ENCODE results near the gene PTPN6. TPM values are rescaled to one million over a fixed set of nuclear protein-coding genes. Genes with fewer than 3 reads are reported as not detected.

The PTPN6 gene
- total and polyA plus RNA-seq, 5 donors from 2014 or later = 174 to 321 (median 283) TPM

GRCh38 chr12:6961695-6962284, 10.6 kb downstream of the PTPN6 start:
- Mint-ChIP-seq H3K27me3 (no peaks in the 10 kb centered on the region), H3K4me3 (peak overlapping the region; percentile 73 to 93 (median 86)), H3K36me3 (peaks cover 35% of the 10 kb centered on the region), H3K9me3 (no peaks in the 10 kb centered on the region), H3K4me1 (peaks cover 11 to 73% (median 48%) of the 10 kb centered on the region in 4 donors), H3K27ac (peak overlapping the region; percentile 98 to 99 (median 99))
- H3K36me3 ChIP-seq (ENCODE audit: control insufficient read depth, insufficient read depth, low read length) = peaks cover 33% of the 10 kb centered on the region
- no peaks in the 10 kb centered on the region for H3K9me3 ChIP-seq (ENCODE audit: control insufficient read depth in 2 of 2, low read length in 2 of 2)
- peak overlapping the region; percentile 65 for H3K4me3 ChIP-seq (ENCODE audit: low read depth, low read length)
- H3K27ac ChIP-seq (ENCODE audit: insufficient read depth, low read length, poor library complexity, severe bottlenecking) = peak overlapping the region; percentile 98
- no peaks in the 10 kb centered on the region for H3K27me3 ChIP-seq (ENCODE audit: control insufficient read depth, insufficient read depth, low read length)
- peaks cover 70% of the 10 kb centered on the region for H3K4me1 ChIP-seq (ENCODE audit: control insufficient read depth, insufficient read depth, low read length, poor library complexity, severe bottlenecking)
- DNase-seq (peak in 2 of 3 donors; percentile 48 to 79), ATAC-seq (ENCODE audit: low read depth in 2 of 2) (peak; percentile 21 to 22)

- peaks cover 30% of the 10 kb centered on the region for H3K36me3 Mint-ChIP-seq
- ATAC-seq (ENCODE audit: low read depth in 2 of 2) = no peak
- H3K36me3 ChIP-seq (ENCODE audit: control insufficient read depth, insufficient read depth, low read length) = peaks cover 33% of the 10 kb centered on the region
Observed at GRCh38 chr12:6962285-6963015, 11.3 kb downstream of the PTPN6 start.

DNA sequence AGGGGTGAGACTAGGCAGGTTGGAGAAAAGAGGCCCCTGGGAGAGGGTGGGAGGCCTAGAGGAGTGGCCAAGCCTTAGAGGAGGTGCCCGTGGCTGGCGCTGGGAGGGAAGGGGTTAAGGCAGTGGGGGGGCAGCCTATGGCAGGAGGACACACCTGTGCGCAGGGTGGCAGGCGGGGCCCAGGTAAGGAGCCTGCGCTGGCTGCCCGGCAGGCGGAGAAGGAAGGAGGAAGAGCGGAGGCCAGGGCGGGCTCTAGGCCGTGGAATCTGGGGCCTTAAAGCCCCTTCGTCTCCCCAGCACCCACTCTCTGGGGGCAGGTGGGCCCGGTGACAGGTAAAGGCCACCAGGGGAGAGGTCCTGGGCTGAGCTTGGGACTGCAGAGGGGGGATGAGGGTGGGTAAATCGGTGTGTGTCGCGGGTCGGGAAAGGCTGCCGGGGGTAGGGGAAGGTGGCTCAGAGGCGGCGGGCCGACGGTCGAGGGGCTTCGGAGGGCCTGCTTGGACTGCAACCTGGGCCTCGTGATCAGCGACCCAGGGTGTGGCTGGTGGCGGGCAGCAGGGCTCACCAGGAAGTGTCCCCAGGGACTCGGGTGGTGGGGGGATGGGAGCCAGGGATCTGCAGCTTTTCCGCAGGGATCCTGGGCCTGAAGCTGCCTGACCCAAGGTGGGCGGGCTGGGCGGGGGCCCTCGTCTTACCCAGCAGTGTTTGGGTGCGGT, 12.0 kb downstream of the PTPN6 start:
- Mint-ChIP-seq H3K4me3 (no peak overlapping the region), H3K36me3 (peaks cover 27% of the 10 kb centered on the region)

More at GRCh38 chr12:6962285-6963015, 11.3 kb downstream of the PTPN6 start:
- Histone ChIP-seq H3K27ac (ENCODE audit: insufficient read depth, low read length, poor library complexity, severe bottlenecking) (peak overlapping the region; percentile 98), H3K27me3 (ENCODE audit: control insufficient read depth, insufficient read depth, low read length) (no peaks in the 10 kb centered on the region), H3K4me1 (ENCODE audit: control insufficient read depth, insufficient read depth, low read length, poor library complexity, severe bottlenecking) (peaks cover 63% of the 10 kb centered on the region), H3K9me3 (ENCODE audit: control insufficient read depth in 2 of 2, low read length in 2 of 2) (no peaks in the 10 kb centered on the region), H3K4me3 (ENCODE audit: low read depth, low read length) (peak overlapping the region; percentile 65)
- Mint-ChIP-seq H3K9me3 (no peaks in the 10 kb centered on the region), H3K4me3 (peak overlapping the region; percentile 48 to 93 (median 86)), H3K27me3 (no peaks in the 10 kb centered on the region), H3K27ac (peak overlapping the region; percentile 98 to 99 (median 99)), H3K4me1 (peaks cover 11 to 67% (median 43%) of the 10 kb centered on the region in 4 donors)
- DNase-seq = no peak

GRCh38 chr12:6963791-6964413, 12.7 kb downstream of the PTPN6 start:
- Histone ChIP-seq H3K27ac (ENCODE audit: insufficient read depth, low read length, poor library complexity, severe bottlenecking) (no peak overlapping the region), H3K36me3 (ENCODE audit: control insufficient read depth, insufficient read depth, low read length) (peaks cover 43% of the 10 kb centered on the region), H3K4me1 (ENCODE audit: control insufficient read depth, insufficient read depth, low read length, poor library complexity, severe bottlenecking) (peaks cover 52% of the 10 kb centered on the region), H3K27me3 (ENCODE audit: control insufficient read depth, insufficient read depth, low read length) (no peaks in the 10 kb centered on the region), H3K9me3 (ENCODE audit: control insufficient read depth in 2 of 2, low read length in 2 of 2) (no peaks in the 10 kb centered on the region), H3K4me3 (ENCODE audit: low read depth, low read length) (no peak overlapping the region)
- Mint-ChIP-seq H3K4me1 (peaks cover 6 to 59% (median 37%) of the 10 kb centered on the region in 4 donors), H3K36me3 (peaks cover 24% of the 10 kb centered on the region), H3K9me3 (no peaks in the 10 kb centered on the region), H3K4me3 (no peak overlapping the region), H3K27me3 (no peaks in the 10 kb centered on the region), H3K27ac (peak overlapping the region; percentile 38 to 92 (median 90))
- ATAC-seq (ENCODE audit: low read depth in 2 of 2) (no peak), DNase-seq (no peak)

More for the DNA sequence above, 12.0 kb downstream of the PTPN6 start:
- DNase-seq (no peak), ATAC-seq (ENCODE audit: low read depth in 2 of 2) (no peak)
- Histone ChIP-seq H3K9me3 (ENCODE audit: control insufficient read depth in 2 of 2, low read length in 2 of 2) (no peaks in the 10 kb centered on the region), H3K36me3 (ENCODE audit: control insufficient read depth, insufficient read depth, low read length) (peaks cover 36% of the 10 kb centered on the region), H3K27me3 (ENCODE audit: control insufficient read depth, insufficient read depth, low read length) (no peaks in the 10 kb centered on the region), H3K4me1 (ENCODE audit: control insufficient read depth, insufficient read depth, low read length, poor library complexity, severe bottlenecking) (peaks cover 56% of the 10 kb centered on the region), H3K4me3 (ENCODE audit: low read depth, low read length) (no peak overlapping the region), H3K27ac (ENCODE audit: insufficient read depth, low read length, poor library complexity, severe bottlenecking) (peak overlapping the region; percentile 98)
- H3K27ac Mint-ChIP-seq = peak overlapping the region in 2 of 3 donors; percentile 5 to 99
- H3K9me3 Mint-ChIP-seq = no peaks in the 10 kb centered on the region
- H3K27me3 Mint-ChIP-seq = no peaks in the 10 kb centered on the region
- peaks cover 9 to 60% (median 37%) of the 10 kb centered on the region in 4 donors for H3K4me1 Mint-ChIP-seq

- H3K27ac ChIP-seq (ENCODE audit: insufficient read depth, low read length, poor library complexity, severe bottlenecking) = peak overlapping the region; percentile 75
- H3K36me3 ChIP-seq (ENCODE audit: control insufficient read depth, insufficient read depth, low read length) = peaks cover 47% of the 10 kb centered on the region
- Mint-ChIP-seq H3K9me3 (no peaks in the 10 kb centered on the region), H3K27ac (peak overlapping the region in 2 of 3 donors; percentile 90 to 92), H3K27me3 (no peaks in the 10 kb centered on the region), H3K36me3 (peaks cover 23% of the 10 kb centered on the region), H3K4me1 (peaks cover 11 to 59% (median 36%) of the 10 kb centered on the region in 4 donors), H3K4me3 (peak overlapping the region in 3 of 4 donors; percentile 43 to 83 (median 78))
- DNase-seq = no peak
- peaks cover 52% of the 10 kb centered on the region for H3K4me1 ChIP-seq (ENCODE audit: control insufficient read depth, insufficient read depth, low read length, poor library complexity, severe bottlenecking)
- no peaks in the 10 kb centered on the region for H3K27me3 ChIP-seq (ENCODE audit: control insufficient read depth, insufficient read depth, low read length)
- no peak overlapping the region for H3K4me3 ChIP-seq (ENCODE audit: low read depth, low read length)
- no peak for ATAC-seq (ENCODE audit: low read depth in 2 of 2)
- no peaks in the 10 kb centered on the region for H3K9me3 ChIP-seq (ENCODE audit: control insufficient read depth in 2 of 2, low read length in 2 of 2)
Observed at GRCh38 chr12:6964605-6965025, 13.5 kb downstream of the PTPN6 start.

- peak overlapping the region in 2 of 3 donors; percentile 90 to 92 for H3K27ac Mint-ChIP-seq
- Histone ChIP-seq H3K4me3 (ENCODE audit: low read depth, low read length) (no peak overlapping the region), H3K27ac (ENCODE audit: insufficient read depth, low read length, poor library complexity, severe bottlenecking) (peak overlapping the region; percentile 75), H3K36me3 (ENCODE audit: control insufficient read depth, insufficient read depth, low read length) (peaks cover 47% of the 10 kb centered on the region), H3K27me3 (ENCODE audit: control insufficient read depth, insufficient read depth, low read length) (no peaks in the 10 kb centered on the region), H3K9me3 (ENCODE audit: control insufficient read depth in 2 of 2, low read length in 2 of 2) (no peaks in the 10 kb centered on the region), H3K4me1 (ENCODE audit: control insufficient read depth, insufficient read depth, low read length, poor library complexity, severe bottlenecking) (peaks cover 52% of the 10 kb centered on the region)
- peak overlapping the region; percentile 4 to 83 (median 60) for H3K4me3 Mint-ChIP-seq
- H3K9me3 Mint-ChIP-seq = no peaks in the 10 kb centered on the region
- peak; percentile 34 to 42 for ATAC-seq (ENCODE audit: low read depth in 2 of 2)
- no peaks in the 10 kb centered on the region for H3K27me3 Mint-ChIP-seq
- peak; percentile 78 to 91 (median 87) for DNase-seq
- peaks cover 11 to 59% (median 36%) of the 10 kb centered on the region in 4 donors for H3K4me1 Mint-ChIP-seq
- H3K36me3 Mint-ChIP-seq = peaks cover 23% of the 10 kb centered on the region
Observed at GRCh38 chr12:6965026-6965661, 14.0 kb downstream of the PTPN6 start.

DNA sequence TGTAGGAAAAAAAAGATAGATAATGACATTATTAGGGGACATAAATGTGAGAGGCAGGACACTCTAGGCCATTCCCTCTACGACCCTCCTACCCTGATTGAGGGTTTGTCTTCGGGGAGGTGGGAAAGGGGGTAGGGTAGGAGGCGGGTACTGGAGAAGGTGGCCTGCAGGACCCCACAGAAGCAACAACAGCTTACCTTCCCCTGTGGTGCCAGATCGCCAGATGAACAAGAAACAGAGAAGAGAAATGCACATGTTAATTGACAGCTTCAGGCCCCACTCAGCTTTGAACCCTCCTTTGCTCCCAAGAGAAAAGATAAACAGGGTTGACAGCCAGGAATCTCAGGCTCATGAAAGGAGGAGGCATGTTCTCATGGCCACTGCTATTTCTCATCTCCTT, 14.6 kb downstream of the PTPN6 start:
- Mint-ChIP-seq H3K36me3 (peaks cover 23% of the 10 kb centered on the region), H3K9me3 (no peaks in the 10 kb centered on the region), H3K27ac (peak overlapping the region in 2 of 3 donors; percentile 90 to 92), H3K4me3 (peak overlapping the region in 2 of 4 donors; percentile 78 to 83), H3K4me1 (peaks cover 13 to 57% (median 35%) of the 10 kb centered on the region in 4 donors), H3K27me3 (no peaks in the 10 kb centered on the region)
- DNase-seq = no peak
- no peak overlapping the region for H3K4me3 ChIP-seq (ENCODE audit: low read depth, low read length)
- no peak for ATAC-seq (ENCODE audit: low read depth in 2 of 2)
- peaks cover 48% of the 10 kb centered on the region for H3K4me1 ChIP-seq (ENCODE audit: control insufficient read depth, insufficient read depth, low read length, poor library complexity, severe bottlenecking)
- peak overlapping the region; percentile 75 for H3K27ac ChIP-seq (ENCODE audit: insufficient read depth, low read length, poor library complexity, severe bottlenecking)
- peaks cover 42% of the 10 kb centered on the region for H3K36me3 ChIP-seq (ENCODE audit: control insufficient read depth, insufficient read depth, low read length)
- no peaks in the 10 kb centered on the region for H3K27me3 ChIP-seq (ENCODE audit: control insufficient read depth, insufficient read depth, low read length)
- H3K9me3 ChIP-seq (ENCODE audit: control insufficient read depth in 2 of 2, low read length in 2 of 2) = no peaks in the 10 kb centered on the region

Data from CD4-positive, CD25-positive, alpha-beta regulatory T cell (primary cell).